GM21717 (cell line): ENCODE results near the gene TBL1X.

Experiments used
- ATAC-seq: cut with Tn5 transposase; IDR thresholded peaks from one replicate; pipeline ENCODE4 v1.9.1; 2021; ENCODE audit warnings: mild to moderate bottlenecking, moderate library complexity; ENCODE audit not compliant: unreplicated experiment

Gene TBL1X

GRCh38 chrX:9657590-9658256 is 192.9 kb downstream of the TBL1X start:
- no peak for ATAC-seq

GRCh38 chrX:9658409-9658808 is 193.6 kb downstream of the TBL1X start:
- no peak for ATAC-seq

- no peak for ATAC-seq
Measured at GRCh38 chrX:9659571-9660195, 194.8 kb downstream of the TBL1X start.

GRCh38 chrX:9662148-9662547 is 197.3 kb downstream of the TBL1X start:
- ATAC-seq = no peak

- no peak for ATAC-seq
Measured at GRCh38 chrX:9663216-9663615, 198.4 kb downstream of the TBL1X start.

GRCh38 chrX:9664224-9664623 is 199.4 kb downstream of the TBL1X start:
- no peak for ATAC-seq

- no peak for ATAC-seq
Measured at GRCh38 chrX:9665113-9665512, 200.3 kb downstream of the TBL1X start.

- no peak for ATAC-seq
Measured at GRCh38 chrX:9668537-9668936, 203.7 kb downstream of the TBL1X start.

GRCh38 chrX:9670136-9670814 is 205.4 kb downstream of the TBL1X start:
- ATAC-seq = no peak

GRCh38 chrX:9671998-9672397 is 207.1 kb downstream of the TBL1X start:
- no peak for ATAC-seq

- no peak for ATAC-seq
Measured at GRCh38 chrX:9676306-9676705, 211.4 kb downstream of the TBL1X start.

GRCh38 chrX:9676738-9677097 is 211.9 kb downstream of the TBL1X start:
- peak; percentile 6 for ATAC-seq

GRCh38 chrX:9677098-9677739 is 212.4 kb downstream of the TBL1X start:
- peak; percentile 98 for ATAC-seq

GRCh38 chrX:9678215-9678965 is 213.5 kb downstream of the TBL1X start:
- ATAC-seq = no peak

- ATAC-seq = no peak
Measured at GRCh38 chrX:9681011-9681410, 216.2 kb downstream of the TBL1X start.

- no peak for ATAC-seq
Measured at GRCh38 chrX:9681422-9681821, 216.6 kb downstream of the TBL1X start.

GRCh38 chrX:9682456-9682855 is 217.6 kb downstream of the TBL1X start:
- no peak for ATAC-seq

- ATAC-seq = no peak
Measured at GRCh38 chrX:9682861-9683260, 218.0 kb downstream of the TBL1X start.

- ATAC-seq = no peak
Measured at GRCh38 chrX:9683350-9683749, 218.5 kb downstream of the TBL1X start.

GRCh38 chrX:9687899-9688298 is 223.0 kb downstream of the TBL1X start:
- no peak for ATAC-seq

GRCh38 chrX:9688833-9689232 is 224.0 kb downstream of the TBL1X start:
- no peak for ATAC-seq
